Suppressor macrophage treated with lipopolysaccharide for 1 hour (primary cell): ENCODE measurements around the gene ADPRM.
"Not testable (repeated sequence)": the region's sequence is repeated elsewhere in the genome, so short reads cannot be mapped to it uniquely, and the experiment has no call there.

ENCODE experiments used
- DNase-seq, 3 donors: peaks; one replicate each; pipeline ENCODE4 v3.0.0-alpha.2; 2020 to 2022

Gene ADPRM, protein sequence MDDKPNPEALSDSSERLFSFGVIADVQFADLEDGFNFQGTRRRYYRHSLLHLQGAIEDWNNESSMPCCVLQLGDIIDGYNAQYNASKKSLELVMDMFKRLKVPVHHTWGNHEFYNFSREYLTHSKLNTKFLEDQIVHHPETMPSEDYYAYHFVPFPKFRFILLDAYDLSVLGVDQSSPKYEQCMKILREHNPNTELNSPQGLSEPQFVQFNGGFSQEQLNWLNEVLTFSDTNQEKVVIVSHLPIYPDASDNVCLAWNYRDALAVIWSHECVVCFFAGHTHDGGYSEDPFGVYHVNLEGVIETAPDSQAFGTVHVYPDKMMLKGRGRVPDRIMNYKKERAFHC

DNA sequence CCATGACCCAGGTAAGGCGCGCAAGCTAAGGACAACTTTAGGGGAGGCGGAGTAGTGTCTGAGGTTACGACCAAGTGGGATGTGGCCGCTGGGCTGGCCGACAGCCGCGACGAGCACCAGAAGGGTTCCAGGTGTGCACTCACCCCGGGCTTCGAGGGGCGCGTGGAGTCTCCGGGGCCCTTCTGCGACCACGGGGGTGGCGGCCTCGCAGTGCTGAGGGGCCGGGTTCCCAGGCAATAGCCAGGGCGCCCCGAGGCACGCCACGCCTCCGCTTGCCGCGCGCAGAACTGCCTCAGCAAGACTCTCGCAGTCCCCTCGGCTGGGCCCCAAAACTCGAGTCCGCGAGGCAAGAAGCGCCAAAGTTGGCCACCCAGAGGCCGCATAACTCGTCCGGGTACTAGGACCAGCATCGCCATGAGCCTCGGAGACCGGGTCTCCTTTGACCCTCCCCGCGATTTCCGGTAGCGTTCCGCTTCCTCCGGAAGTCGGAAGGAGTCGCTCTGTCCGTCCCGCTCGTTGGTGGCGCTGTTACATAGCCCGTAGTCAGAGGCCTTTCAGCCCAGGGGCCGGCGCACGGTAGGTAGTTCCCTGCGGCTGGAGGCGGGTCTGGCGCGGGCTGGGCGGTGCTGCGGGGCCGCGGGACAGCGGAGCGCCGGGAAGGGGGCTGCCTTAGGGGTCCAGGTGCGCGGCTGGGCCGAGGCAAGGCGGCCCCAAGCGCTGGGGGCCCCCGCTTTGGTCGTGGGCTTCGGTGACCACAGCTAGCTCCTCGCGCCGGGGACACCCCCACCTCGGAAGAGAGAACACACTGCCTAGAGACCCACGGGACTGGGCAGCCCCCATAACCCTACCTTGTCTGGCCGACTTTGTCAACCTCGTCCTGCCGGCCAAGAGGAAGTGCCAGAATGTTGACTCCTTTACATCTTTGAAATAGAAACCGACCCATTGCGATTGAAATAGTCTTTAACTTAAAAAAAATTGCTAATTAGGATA lies at the start of gene ADPRM, which contains the start of gene SCO1:
TSS of gene ADPRM (plus strand) at position 503 of the 990 bp plus-strand sequence. CDS start 7,333 bp downstream, outside the sequence.
TSS of gene SCO1 (minus strand) at position 442 of the 990 bp plus-strand sequence. CDS start at position 416, 26 bp downstream.
- peak; percentile 96 to 97 (median 97) for DNase-seq

DNA sequence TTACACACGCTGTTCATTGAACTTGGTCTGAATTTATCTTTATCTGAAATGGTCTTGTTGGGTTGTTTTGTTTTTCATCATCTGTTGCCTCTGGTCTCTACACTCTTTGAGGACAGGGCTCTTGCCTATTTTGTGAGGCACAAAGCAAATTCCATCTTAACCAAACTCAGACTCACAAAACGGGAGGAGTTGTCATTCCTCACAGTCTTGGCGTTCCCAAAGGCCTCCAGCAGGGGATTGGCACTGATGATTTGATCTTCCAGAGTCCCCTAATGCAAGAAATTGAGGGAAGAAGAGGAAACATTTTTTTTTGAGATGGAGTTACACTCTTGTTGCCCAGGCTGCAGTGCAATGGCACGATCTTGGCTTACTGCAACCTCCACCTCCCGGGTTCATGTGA lies 49.0 kb upstream of the ADPRM start:
- DNase-seq, result no peak

DNA sequence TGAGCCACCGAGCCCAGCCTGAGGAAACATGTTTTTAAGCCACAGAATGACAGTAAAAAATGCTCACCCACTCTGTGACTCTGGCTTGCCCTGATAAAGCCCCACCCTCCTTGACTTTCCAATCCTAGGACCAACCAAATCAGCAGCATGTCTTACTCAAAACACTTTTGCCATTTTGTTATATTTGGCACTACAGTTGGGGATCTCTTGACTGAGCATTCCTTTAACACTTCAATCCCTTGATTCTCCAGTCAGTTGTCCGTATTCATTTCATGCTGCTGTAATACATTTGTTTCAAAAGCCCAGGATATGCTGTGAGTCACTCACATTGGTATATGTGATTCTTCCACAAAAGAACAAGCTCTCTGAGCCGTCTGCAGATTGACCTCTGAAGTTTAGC lies 48.4 kb upstream of the ADPRM start:
- no peak for DNase-seq

DNA sequence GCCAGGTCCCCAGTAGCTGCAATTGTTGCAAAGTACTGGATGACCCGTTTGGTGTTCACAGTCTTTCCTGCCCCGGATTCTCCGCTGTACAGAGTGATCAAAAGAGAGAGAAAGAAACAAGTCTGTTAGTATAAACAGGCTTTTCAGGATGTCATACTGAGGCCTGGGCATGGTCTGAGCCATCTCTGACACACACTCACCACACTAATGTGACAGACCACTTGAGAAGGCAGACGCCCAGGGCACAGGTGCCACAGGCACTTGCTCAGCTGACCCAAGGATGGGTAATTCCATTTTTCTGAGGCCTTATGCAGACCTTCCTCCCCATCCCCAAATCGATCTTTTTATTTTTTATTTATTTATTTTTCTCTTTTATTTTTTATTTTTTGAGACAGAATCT lies 47.8 kb upstream of the ADPRM start:
- no peak for DNase-seq

DNA sequence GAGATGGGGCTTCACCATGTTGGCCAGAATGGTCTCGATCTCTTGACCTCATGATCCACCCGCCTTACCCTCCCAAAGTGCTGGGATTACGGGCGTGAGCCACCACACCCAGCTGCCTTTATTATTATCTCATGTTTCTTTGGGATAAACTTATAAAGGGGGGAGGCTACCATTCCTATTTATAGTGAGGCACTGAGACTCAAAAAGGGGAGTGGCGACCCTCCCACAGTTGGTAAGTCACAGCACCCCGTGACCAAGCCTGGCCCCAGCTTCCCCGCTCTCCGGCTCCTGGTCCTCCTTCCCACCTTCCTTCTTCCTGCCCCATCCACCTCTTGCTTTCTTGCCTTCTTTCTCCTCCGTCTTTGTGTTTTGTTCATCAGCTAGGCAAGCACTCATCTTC lies 45.5 kb upstream of the ADPRM start:
- no peak for DNase-seq

DNA sequence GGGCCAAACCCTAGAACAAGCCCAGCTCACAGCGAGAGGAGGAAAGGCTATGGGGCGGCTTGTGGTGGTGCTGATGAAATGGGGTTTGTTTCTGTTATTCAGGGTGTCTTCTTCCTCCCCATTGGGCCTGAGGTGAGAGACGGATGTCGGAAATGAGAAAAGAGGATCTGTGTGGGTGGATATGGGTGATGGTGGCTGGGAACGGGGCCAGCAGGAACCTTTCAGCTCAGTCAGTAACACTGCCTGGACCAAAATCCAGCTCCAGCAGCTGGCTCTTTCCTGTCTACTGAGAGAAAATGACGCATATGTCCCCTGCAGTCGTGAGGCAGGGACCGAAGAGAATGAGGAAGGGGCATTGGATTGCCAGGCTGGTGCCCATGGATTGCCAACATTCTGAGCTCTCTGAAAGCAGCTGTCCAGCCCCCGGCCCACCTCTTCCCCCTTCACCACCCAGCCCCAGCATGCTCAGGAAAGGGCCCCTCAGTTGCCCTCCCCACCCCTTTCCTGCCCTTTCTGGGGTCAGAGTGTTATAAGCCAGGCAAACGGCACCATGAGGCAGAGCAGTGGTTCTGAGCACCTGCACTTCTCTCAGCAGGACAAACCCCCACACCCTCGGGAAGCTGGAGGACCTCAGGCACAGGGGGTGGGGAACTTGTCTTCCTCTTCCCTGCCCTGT lies 44.3 kb upstream of the ADPRM start:
- peak; percentile 58 to 65 (median 64) for DNase-seq

DNA sequence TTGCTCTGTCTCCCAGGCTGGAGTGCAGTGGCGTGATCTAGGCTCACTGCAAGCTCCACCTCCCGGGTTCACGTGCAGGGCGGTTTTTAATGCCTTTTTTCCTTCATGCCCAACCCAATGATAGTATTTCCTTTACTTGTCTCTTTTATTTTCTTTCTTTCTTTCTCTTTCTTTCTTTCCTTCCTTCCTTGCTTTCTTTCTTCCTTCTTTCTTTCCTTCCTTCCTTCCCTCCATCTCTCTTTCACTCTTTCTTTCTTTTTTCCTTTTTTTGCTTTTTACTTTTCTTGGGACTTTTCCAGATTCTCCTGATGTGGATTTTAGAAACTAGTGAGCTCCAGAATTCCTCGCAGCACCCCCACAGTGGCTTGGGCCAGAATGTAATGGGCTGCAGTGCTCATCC lies 43.4 kb upstream of the ADPRM start:
- no peak for DNase-seq

DNA sequence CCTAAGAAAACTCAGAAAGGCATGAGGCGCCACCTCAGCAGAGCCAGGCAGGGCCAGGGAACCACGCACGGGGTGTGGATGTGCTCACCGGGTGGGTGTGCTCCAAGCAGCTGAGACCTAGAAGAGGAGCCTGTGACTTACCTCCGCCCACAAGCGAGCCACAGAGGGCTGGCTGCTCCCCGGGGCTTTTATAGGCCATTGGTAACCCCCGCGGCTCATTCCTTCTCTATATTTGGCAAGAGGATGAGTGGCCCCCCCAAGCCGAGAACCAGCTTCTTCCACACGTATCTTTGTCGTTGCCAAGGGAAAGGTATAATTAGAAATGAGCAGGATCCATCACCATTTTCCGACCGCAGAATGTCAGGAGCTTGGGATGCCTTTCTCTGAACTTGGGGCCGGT lies 40.2 kb upstream of the ADPRM start, which contains the start of gene MYH3:
TSS of gene MYH3 (minus strand) at position 162 of the 400 bp plus-strand sequence. CDS start 2,245 bp downstream, outside the sequence.
- no peak for DNase-seq

DNA sequence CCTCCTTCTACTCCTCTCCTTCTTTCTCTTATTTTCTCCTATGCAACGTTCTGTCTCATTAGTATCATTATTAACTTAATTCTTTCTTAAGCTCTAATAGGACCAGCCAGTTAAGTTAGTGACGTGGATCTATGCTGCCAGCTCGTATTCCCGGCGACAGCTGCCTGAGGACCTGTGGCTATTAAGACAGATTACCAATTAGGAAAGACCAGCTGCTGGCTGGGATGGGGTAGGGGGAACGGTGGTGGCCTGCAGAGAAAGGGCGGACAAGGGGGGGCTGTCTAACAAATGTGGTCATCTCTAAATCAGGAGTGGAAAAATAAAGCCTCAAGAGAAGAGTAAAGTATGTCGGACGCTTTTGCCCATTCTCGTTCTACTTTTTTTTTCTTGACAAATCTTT lies 39.5 kb upstream of the ADPRM start:
- no peak for DNase-seq

DNA sequence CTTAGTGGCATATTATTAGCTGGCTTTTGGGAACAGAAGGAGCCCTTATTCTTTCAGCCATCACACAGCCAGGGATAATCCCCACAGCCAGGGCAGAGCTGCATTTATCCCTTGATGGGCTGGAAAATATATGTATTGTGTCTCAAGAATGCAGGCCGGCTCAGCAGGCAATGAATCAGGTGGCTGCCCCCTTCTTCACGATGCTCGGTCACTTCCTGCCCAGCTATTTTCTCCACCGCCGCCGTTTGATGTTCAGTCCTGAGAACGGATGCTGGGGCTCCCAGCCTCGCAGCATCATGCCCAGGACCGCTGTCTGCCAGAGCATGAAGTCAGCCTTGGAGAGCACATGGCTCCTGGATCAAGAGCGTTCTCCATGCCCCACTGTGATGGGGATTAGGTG lies 36.0 kb upstream of the ADPRM start:
- DNase-seq, result no peak

DNA sequence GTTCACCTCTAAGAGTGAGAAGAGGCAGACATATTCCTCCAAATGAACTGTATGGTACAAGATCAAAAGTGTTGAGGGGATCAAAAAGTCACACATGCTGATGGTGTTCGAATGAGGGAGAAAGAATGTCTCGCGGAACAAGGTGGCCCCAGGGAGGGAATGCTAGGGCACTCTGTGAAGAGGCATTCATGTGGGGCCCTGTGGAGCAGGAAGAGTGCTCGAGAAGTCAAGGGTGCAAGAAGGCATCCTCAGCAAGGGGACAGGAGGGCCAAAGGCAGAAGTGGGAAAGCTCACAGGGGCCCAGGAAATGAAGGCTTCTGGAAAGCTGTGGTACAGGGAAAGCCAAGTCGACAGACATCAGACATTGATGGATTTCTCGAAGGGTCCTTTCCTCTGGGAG lies 34.2 kb upstream of the ADPRM start:
- DNase-seq, result no peak

DNA sequence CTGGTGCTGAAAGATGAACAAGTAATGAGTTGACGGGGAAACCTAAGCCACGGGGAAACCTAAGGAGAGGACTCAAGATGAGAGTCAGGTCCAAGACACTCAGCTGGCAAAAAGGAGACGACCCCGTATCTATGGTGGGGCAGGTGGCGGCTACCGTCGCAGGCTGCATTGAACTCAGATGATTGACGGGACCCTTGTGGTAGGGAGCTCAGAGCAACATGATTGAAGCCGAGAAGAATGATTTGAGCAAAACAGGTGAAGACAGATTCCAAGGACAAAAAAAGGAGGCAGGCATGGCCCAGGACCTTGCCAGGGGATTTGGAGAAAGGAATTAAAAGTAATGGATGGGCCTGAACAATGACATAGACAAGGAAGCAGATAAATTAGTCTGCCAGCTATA lies 32.8 kb upstream of the ADPRM start:
- DNase-seq, result no peak

DNA sequence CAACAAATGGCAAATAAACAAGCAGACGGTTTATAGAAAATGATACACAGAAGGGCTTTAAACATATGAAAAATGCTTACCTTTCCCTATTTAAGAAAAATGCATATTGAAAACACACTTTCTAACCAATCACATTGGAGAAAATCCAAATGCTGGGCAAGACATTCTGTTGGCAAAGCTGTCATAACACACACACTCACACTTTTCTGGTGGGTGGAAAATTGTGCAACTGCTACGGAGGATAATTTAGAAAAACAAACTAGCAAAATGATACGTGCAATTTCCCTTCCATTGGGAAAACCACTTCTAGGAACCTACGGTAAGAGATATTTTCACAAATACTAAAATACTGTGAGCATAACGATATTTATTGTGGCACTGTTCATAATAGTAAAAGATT lies 30.5 kb upstream of the ADPRM start:
- DNase-seq, result no peak

DNA sequence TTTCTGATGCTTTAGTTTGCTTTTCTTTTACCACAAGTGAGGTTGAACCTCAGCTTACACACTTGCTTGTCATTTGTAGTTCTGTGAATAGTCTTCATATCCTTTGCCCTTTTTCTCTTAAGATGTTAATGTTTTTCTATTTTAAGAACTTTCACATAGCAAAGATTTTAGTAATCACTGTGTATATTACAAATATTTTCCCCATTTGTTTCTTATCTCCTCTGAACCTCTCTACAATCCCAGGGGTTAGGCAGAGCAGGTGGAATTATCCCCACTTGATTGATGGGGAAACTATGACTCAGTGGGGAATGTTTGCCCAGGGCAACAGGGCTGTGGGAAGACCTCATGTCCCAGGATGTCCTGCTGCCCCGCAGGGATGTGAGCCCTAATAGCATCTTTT lies 28.6 kb upstream of the ADPRM start:
- no peak for DNase-seq

DNA sequence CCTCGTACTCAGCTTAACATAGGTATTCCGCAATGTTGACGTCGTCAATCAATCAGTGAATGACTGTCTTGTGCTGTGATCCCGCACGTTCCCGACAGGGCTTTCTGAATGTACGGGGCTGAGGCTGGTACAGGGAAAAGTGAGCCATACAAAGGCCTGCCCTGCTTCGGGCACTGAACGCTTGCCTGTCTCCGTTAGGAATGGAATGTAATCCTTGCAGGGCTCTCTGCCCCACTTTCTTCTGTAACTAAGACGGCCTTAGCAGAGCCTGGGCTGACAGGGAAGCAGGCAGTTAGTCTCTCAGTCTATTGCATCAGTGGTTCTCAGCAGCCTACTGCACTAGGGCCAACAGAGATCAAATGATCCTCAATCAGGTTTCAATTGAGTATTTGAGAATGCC lies 24.1 kb upstream of the ADPRM start:
- DNase-seq, result no peak

DNA sequence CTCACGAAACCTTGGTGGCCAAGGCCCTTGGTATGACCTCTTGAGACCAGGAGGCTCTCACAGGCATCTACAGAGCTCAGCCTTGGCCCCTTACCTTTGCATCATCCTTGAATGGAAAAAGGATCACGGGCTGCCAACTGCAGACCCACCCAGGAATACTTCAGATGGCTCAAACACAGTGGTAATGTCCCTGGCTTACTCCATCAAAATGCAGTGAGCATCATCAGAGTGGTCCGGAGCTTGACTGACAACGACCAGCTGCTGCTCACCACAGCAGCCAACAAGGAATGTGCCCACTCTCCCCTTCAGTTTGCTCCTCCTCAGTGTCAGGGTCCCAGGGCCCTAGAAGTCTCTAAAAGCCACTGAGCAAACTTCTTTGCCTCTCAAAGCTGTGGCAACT lies 22.7 kb upstream of the ADPRM start:
- DNase-seq, result no peak

DNA sequence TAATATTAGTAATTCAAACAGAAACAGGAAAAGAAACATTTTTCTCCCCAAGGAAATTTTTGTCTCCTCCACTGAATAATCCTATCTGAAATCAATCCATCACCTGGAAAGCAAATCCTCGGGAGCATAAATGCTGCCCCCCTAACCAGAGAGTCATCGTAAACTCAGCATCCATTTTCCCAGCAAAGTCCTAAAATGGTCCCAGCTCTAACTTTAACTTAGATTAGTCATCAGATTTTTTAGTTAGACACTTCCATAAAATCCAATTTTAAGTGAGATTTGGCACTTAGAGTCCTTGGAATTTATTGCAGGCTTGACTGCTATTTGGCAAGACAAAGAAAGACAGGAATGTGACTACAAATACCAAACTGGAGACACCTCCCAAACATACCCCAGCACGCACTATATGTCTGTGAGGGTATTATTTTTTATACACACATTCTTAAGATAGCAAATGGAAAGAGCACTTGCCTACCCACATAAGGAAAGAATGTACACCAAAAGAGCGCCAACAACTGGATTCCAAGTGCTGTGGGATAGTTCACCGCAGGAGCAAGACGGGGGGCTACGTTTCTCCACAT lies 15.4 kb upstream of the ADPRM start:
- DNase-seq, result no peak

DNA sequence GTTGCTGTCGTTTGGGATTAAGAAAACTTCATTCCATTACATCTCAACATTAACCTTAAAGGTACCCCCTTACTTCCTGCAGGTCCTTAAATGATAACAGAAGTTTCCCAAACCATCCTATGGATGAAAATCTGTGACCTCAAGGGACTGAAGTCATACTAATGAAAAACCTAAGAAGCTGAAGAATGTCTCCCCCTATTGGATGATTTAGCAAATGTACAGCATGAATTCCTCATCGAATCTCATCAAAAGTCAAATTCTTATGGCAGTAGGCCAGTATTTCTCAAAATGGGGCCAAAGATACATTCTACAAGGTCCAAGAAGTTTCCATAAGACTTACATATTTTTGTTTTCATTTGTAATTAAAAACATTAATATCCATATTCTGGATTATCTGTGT lies 13.5 kb upstream of the ADPRM start:
- DNase-seq, result peak; percentile 27 to 66 (median 59)

DNA sequence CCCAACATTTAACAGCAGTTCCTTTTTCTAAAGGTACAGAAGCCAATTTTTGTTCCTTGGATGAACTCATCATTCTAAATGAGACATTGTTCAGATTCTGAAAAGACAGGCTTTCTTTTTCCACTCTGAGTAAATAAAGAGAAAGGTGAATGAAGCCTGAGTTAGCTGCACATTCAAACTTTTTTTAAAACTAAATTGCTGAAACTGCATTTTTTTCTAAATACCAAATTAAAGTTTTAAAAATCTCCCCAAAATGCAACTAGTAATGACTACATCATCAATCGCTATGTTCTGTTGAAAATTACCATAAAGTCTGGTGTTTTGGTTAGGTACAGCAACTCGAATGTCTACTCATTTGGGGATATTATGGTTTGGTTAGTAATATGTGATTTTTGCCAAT lies 9.9 kb upstream of the ADPRM start:
- no peak for DNase-seq

DNA sequence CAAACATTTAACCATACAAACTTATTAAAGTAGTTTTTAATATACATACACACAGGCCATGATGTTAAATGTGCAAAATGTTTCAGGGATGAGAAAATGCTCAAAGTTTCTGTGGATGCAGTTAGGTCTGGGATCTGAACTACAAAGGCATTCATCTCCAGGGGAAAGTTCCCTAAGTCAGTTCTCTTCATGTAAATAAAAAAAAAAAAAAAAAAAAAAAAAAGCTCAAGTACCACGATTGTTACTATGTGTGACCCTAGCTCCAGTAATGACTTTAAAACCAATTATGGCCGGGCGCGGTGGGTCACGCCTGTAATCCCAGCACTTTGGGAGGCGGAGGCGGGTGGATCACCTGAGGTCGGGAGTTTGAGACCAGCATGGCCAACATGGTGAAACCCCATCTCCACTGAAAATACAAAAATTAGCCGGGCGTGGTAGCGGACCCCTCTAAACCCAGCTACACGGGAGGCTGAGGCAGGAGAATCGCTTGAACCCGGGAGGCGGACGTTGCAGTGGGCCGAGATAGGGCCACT lies 1.5 kb upstream of the ADPRM start:
- not testable (repeated sequence) for DNase-seq

DNA sequence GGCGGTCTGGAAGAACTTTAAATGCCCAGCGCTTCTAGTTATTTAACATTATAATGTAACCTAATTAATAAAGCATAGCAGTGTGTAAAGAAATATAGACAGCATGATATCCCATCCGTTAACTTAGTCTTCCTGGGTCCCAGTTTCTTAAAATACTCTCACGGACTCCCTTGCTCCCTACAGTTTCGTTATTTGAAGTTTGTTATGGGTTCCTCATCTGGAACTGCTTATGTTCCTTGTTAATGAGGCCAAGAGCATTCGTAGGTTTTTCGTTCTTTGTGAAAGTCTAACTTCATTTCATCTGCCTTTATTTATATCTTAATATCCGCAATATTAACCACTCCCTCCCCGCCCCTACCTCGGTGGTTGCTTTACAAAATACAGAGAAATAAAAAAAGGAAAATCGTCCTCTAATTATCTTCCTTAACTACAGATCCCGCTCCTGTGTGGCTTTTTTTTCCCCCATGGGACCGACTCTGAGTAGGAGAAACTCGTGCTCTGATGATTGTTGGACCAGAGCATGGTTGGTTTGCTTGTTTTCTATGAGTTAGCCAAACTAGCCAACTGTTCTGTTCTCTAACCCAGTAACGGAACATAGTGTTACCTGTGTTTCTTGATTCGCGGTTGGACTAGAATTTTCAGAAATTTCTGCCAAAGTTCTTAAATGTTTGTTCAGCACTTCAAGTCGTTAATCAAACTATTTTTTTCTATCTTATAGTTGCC lies 863 bp downstream of the ADPRM start:
- DNase-seq, result peak; percentile 27 to 38 (median 32)

DNA sequence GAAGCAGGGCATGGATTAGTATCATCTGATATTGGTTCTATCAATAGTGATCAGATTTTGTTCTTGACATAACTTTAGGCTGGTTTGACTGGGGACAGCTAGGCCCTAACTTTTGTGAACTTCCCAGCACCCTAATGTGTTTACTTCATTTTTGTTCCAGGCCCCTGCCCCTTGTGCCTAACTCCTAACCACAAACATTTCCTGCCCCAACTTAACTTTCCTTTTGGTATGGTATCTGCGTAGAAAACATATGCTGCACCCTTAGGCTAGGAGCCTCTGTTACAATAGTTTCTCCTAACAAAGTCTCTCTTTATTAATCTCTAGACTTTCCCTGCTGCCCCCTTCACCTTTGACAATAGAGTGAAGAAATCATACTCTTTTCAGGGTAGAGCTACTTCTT lies 2.5 kb downstream of the ADPRM start:
- DNase-seq, result no peak
